Pulmonary artery endothelial cell (primary cell): ENCODE data around the gene GFRA1. TPM values are rescaled to one million over a fixed set of nuclear protein-coding genes. Genes with fewer than 3 reads are reported as not detected.

Experiments used
- DNase-seq: peaks from one replicate; pipeline ENCODE4 v3.0.0-alpha.2; 2011; ENCODE audit warnings: low read depth, low spot score
- total RNA-seq: library from RNA; depleted of rRNA; stranded (reverse); fragments of >200 nt; gene quantifications from 2 replicates; pipeline ENCODE4 v1.2.3, GENCODE V29; 2014

Gene GFRA1
- total RNA-seq, 1 donor from 2014 or later = 0.07 TPM

- no peak for DNase-seq
These were observed 112.7 kb downstream of the GFRA1 start for GRCh38 chr10:116160271-116160670.

GRCh38 chr10:116159197-116159596 is 113.8 kb downstream of the GFRA1 start:
- DNase-seq = no peak

DNA sequence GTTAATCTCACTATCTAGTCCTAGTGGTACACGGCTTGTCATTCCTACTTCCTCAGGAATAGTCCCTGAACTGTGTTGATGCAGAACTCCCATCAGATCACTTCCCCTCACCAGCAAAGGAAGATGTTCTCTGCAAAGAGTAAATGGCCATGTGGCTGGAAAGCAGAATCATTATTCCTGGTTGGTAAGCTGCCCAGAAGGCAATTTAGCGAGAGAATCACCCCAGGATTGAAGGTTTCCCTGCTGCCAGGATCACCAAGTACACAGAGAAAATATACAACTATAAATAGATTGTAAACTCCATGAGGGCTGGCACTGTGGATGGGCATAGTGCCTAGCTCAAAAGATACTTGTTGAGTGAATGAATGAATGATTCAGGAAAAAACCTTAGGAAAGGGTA is 115.0 kb downstream of the GFRA1 start:
- DNase-seq = no peak

DNA sequence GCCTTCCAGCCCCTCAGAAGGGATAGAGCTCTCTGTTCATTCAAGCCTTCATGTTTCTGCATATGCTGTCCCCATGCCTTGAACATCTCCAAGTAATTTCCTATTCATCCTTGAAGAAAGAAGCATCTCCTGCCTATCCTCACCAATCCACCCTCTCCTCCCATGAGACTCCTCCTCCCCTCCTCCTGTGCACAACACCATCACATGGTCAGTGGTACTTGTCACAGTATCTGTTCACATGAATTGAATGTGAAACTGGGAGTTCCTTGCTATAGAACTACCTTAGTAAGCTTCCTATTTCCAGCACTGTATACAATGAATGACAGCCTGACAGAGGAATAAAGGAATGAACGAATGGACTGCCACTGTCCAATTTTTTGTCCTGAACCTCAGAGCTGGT is 115.5 kb downstream of the GFRA1 start:
- DNase-seq = no peak

- no peak for DNase-seq
These were observed 116.2 kb downstream of the GFRA1 start for GRCh38 chr10:116156819-116157218.

- DNase-seq = no peak
These were observed 117.8 kb downstream of the GFRA1 start for GRCh38 chr10:116155191-116155590.

- no peak for DNase-seq
These were observed 118.4 kb downstream of the GFRA1 start for GRCh38 chr10:116154651-116155050.

GRCh38 chr10:116151076-116151475 is 121.9 kb downstream of the GFRA1 start:
- DNase-seq = no peak

DNA sequence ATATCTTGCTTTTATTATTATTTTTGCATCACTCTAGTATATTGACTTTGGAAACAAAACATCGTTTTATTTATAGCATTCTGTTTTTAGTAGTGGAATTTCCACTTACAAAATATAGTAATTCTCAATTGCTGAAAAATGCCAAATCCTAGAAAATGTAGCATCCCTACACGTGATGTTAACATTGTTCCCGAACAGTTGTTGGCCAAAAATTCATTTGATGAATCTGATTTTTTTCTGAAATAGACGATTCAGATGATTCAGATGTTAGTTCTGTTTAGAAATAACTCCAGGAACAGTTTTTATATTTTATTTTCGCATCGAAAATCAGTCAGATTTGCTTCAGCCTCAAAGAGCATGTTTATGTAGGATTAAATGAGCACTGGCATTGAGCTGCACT is 122.4 kb downstream of the GFRA1 start:
- DNase-seq = no peak

DNA sequence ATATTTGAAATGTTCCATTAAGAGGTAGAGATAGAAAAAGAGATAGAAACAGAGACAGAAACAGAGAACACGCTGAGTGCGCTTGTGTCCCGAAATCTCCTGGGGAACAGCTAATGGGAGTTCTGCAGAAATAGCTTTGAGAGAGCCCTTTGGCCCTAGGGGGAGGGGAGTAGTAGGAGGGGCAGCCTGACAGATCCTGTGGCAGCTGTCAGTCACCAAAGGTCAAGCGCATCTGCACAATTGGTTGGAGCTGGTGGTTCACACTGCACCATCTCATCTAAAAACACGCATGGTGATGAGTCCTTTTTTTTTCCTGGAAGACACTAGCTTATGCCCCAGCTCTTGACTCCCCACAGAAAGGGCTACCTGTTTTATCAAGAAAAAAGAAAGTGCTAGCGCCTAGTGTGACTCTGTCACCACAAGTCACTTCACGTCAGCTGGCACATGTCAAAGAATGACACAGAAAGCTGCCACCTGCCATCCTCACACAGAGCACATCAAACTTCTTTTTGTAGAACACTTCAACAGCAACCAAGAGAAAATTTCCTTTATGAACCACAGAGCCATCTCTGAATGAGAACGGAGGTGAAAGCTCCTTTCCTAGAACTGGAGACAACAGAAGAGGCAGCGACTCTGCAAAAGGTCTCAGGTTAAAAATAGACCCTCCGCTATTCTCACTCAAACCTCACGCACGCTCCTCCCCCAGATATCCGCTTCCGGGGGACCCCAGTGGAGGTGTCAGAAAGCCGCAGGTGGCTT is 125.7 kb downstream of the GFRA1 start:
- DNase-seq = no peak

- no peak for DNase-seq
These were observed 126.5 kb downstream of the GFRA1 start for GRCh38 chr10:116146372-116147140.

- DNase-seq = no peak
These were observed 129.3 kb downstream of the GFRA1 start for GRCh38 chr10:116143673-116144222.

GRCh38 chr10:116141855-116142254 is 131.2 kb downstream of the GFRA1 start:
- no peak for DNase-seq

DNA sequence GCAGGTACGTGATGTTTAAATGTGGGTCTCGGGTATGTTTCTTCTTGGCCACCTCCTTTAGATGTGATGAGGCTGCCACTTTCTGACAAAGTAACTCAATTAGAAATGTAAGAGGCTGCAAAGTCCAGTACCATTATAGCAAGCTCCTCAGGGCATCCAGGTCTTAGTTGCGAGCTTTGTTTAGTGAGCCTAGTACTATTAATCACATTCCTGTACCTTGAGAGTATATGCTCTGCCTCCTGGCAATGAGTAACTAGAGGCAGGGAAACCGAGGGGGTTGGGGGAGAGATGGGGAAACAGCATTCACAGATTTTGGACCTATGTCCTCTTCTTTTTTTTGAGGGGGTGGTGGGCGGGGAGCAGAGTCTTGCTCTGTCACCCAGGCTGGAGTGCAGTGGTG is 131.8 kb downstream of the GFRA1 start:
- no peak for DNase-seq

- no peak for DNase-seq
These were observed 133.1 kb downstream of the GFRA1 start for GRCh38 chr10:116139886-116140285.

DNA sequence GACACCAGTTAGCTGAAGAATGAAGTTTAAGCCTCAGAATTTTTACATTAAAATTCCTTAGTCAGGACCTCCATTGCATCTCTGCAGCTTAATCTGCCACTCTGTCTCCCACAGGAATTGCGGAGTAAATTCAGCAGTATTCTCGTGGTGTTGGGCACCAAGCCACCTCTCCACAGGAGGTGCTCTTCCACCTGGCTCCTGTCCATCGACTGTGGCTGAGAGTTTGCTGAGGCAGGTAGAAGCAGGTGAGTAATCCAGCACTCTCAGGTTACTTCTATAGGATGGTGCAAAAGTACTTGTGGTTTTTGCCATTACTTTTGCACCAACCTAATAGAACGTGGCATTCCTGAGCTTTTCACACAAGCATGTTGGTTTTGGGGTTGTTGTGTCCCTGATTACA is 134.1 kb downstream of the GFRA1 start:
- DNase-seq = no peak

GRCh38 chr10:116136261-116136660 is 136.7 kb downstream of the GFRA1 start:
- DNase-seq = no peak

DNA sequence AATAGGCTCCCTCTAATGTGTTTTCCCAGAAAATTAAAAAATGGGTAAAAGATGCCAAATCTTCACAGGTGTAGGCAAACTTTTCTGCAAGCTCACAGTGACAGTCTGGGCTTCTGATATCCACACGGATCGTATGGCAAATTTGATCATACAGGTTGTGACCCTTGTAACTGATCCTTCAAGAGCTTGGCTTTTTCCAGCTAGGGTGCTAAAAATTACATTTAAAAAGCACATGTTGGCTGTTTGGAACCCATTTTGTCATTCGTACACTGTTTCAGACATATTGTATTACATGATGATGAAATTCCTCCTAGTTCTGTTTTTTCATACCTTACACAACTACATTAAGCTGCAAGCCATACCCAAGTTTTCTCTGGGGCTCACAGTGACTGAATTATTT is 138.7 kb downstream of the GFRA1 start:
- DNase-seq = no peak

GRCh38 chr10:116133634-116134033 is 139.4 kb downstream of the GFRA1 start:
- no peak for DNase-seq

GRCh38 chr10:116132780-116133399 is 140.1 kb downstream of the GFRA1 start:
- no peak for DNase-seq

DNA sequence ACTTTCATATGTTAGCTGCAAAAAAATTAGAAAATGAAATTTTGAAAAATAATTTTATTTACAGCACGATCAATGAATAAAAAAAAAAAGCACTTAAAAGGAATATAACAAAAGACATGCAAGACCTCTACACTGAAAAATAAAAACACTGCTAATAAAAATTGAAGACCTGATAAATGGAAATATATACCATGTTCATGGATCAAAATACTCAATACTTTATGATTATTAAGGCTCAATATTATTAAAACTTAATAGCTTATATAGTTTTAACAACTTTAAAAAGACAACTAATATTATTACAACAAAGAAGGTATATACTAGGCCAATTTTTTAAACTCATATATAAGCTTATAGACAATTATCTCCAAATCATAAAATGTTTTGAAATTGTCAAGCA is 143.0 kb downstream of the GFRA1 start:
- DNase-seq = no peak
